GM19395 (cell line): Measurements from ENCODE around the gene MTERF2.

Source experiments
- ATAC-seq: cut with Tn5 transposase; IDR thresholded peaks from one replicate; pipeline ENCODE4 v1.9.1; 2021; ENCODE audit warnings: mild to moderate bottlenecking, moderate library complexity; ENCODE audit not compliant: unreplicated experiment

The MTERF2 gene

GRCh38 chr12:106954462-106955376, 32.2 kb downstream of the MTERF2 start:
- ATAC-seq = peak; percentile 19

DNA sequence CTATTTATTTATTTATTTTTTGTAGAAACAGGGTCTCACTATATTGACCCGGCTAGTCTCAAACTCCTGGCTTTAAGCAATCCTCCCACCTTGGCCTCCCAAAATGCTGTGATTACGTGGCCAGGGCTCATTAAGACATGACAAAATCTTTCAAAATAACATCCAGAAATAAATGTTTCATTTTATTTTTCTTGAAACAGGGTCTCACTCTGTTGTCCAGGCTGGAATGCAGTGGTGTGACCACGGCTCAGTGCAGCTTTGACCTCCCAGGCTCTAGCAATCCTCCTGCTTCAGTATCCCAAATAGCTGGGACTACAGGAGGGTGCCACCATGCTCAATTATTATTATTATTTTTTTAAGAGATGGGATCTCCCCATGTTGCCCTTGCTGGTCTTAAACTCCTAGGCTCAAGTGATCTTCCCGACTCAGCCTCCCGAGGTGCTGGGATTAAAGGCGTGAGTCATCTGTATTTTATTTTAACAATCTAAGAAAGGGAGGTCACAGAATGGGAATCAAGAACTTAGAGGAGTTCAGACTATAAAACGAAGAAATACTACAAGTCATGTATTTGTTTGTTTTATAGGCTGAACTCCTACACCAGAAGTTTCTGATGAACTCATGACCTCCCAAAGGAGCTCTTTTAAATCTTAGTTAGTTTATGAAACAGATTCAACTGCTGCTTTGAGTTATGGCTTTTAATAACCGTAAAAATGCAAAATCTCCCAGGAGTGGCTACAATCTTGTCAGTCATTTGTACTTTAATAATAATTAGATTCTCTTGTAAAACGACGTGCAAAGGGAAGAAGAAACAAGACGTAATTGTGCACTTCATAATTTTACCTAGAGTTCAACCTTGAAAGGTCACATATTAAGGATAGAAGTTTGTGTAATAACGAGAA, 33.3 kb downstream of the MTERF2 start:
- ATAC-seq = no peak

DNA sequence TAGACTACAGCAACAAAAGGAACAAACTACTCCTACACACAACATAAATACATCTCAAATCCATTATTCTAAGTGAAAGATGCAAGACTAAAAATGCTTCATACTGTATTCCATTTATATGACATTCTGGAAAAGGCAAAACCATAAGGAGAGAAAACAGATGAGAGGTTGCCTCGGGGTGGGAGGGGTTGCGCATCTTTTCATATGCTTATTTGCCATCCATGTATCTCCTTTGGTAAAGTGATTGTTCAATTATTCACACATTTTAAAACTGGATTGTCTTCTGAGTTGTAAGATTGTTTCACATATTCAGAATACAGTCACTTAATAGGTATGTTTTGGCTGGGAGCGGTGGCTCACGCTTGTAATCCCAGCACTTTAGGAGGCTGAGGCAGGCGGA, 36.4 kb downstream of the MTERF2 start:
- no peak for ATAC-seq

- ATAC-seq = no peak
Observed at GRCh38 chr12:106947461-106947860, 39.5 kb downstream of the MTERF2 start.

- no peak for ATAC-seq
Observed at GRCh38 chr12:106945261-106945851, 41.6 kb downstream of the MTERF2 start.

DNA sequence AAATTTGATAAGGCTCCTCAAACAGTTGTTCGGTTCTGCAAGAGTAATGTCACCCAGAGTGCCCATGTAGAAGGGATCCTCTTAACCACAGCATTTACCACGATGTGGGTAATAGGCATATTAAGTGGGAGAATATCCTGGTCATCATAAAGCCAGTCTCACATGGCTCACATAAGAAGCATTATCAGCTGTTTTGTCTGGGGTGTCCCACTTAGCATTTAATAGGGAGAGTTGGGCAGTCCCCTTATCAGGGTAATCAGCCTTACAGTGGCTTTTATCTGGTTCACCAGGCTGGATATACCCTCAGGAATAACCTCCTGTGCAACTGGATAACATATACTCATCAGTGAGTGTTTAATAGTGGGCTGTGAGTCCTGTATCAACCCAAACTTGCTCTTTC, 44.2 kb downstream of the MTERF2 start:
- no peak for ATAC-seq

GRCh38 chr12:106941481-106942156, 45.3 kb downstream of the MTERF2 start:
- ATAC-seq = no peak

- no peak for ATAC-seq
Observed at GRCh38 chr12:106934277-106934676, 52.7 kb downstream of the MTERF2 start.
